Activated CD4-positive, alpha-beta T cell treated with anti-CD3 and anti-CD28 coated beads for 36 hours (primary cell): ENCODE measurements around the gene IGFBP7. TPM values are rescaled to one million over a fixed set of nuclear protein-coding genes. Genes with fewer than 3 reads are reported as not detected.

Source experiments
- ATAC-seq: fragments of 200-7000 bp; cut with Tn5 transposase; one replicate; pipeline ENCODE4 v1.10.0; 2021; ENCODE audit warnings: mild to moderate bottlenecking, moderate library complexity
- CTCF ChIA-PET: fragments of 350-600 bp; sonication (Branson Sonifier 250); formaldehyde crosslinking; loops from one replicate; lab custom pipeline; 2021; ENCODE audit warnings: antibody characterized with exemption; lab: Charles Lee
- POLR2A ChIA-PET: fragments of 350-600 bp; sonication (Branson Sonifier 250); formaldehyde crosslinking; loops from one replicate; lab custom pipeline; 2021; ENCODE audit warnings: antibody characterized with exemption, inconsistent platforms; lab: Charles Lee
- DNase-seq: peaks from one replicate; pipeline ENCODE4 v3.0.0-alpha.2; 2020
- H3K27ac Mint-ChIP-seq: one replicate; pipeline ENCODE4 v1.8.0; 2021; ENCODE audit warnings: mixed read lengths
- H3K27me3 Mint-ChIP-seq: one replicate; pipeline ENCODE4 v1.8.0; 2021; ENCODE audit warnings: mixed read lengths
- H3K36me3 Mint-ChIP-seq: one replicate; pipeline ENCODE4 v1.8.0; 2021; ENCODE audit warnings: low read depth, mixed read lengths
- H3K4me1 Mint-ChIP-seq: one replicate; pipeline ENCODE4 v1.8.0; 2021; ENCODE audit warnings: mixed read lengths
- H3K4me3 Mint-ChIP-seq: one replicate; pipeline ENCODE4 v1.8.0; 2021; ENCODE audit warnings: mild to moderate bottlenecking, moderate library complexity, mixed read lengths
- H3K9me3 Mint-ChIP-seq: one replicate; pipeline ENCODE4 v1.8.0; 2021; ENCODE audit warnings: low read depth, mixed read lengths
- intact Hi-C, 2 experiments: fragments of 100-400 bp; cut with DNase I in 1 of 2; cut with micrococcal nuclease in 1 of 2; formaldehyde crosslinking; loops; one replicate each; pipeline versions ENCODE4 v1.14.2 to v1.15.1; 2022 to 2024; cut with DNase I, micrococcal nuclease
- total RNA-seq, 2 experiments: library from RNA; stranded (reverse); gene quantifications; one replicate each; pipeline ENCODE4 v1.2.3, GENCODE V29; 2021

The IGFBP7 gene
- total RNA-seq, 2 experiments from 2014 or later = not detected

DNA sequence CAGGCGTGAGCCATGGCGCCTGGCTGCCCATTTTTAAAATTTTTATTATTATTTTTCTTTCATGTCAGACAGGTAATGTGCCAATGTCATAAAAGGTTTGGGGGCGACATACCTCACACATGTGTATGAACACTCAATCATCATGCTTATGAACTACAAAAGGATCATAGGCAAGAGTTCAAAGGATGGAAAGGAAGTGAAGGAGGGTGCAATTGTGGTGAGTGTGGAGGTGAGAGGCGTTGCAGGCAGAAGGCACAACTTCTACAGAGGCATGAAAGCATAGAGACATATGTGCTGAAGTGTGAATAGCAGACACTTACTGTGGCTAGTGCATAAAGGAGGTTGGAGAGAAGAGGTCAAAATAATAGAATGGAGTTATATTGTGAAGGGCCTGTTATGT, 4.0 kb downstream of the IGFBP7 start:
- ATAC-seq = no peak
- Mint-ChIP-seq H3K27me3 (peaks cover 35% of the 10 kb centered on the region), H3K27ac (no peak overlapping the region), H3K36me3 (no peaks in the 10 kb centered on the region), H3K9me3 (no peaks in the 10 kb centered on the region), H3K4me1 (peaks cover 7% of the 10 kb centered on the region), H3K4me3 (no peak overlapping the region)
- ChIA-PET CTCF (interaction anchor here (0.9 kb wide), 1 partner anchor 57 kb away, joined by 3 read pairs; no protein-coding TSS in a partner anchor), POLR2A (no interaction called here)
- intact Hi-C loops = no loop called here
- DNase-seq = no peak

GRCh38 chr4:57104706-57105560, 5.3 kb downstream of the IGFBP7 start:
- CTCF ChIA-PET = no interaction called here
- no peak for DNase-seq

DNA sequence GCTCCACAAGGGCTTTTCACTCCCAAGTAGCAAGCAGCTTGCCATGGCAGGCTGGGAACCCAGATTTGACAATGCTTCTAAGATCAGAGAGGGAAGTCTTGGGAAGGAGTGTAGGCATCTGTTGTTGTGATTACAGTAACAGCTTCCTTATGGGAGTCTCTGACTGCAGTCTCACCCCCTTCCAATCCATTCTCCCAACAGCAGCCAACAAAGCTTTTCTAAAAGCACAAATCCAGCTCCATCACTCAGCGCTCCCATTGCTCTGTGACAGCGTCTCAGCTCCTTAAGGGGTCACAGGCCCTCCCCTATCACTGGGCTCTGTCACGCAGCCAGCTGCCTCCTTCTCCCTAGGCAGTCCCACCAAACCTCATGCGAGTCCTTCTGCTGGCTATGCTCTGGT, 7.1 kb downstream of the IGFBP7 start:
- no peak for ATAC-seq
- Mint-ChIP-seq H3K4me3 (no peak overlapping the region), H3K27me3 (peaks cover 16% of the 10 kb centered on the region), H3K36me3 (no peaks in the 10 kb centered on the region), H3K4me1 (no peaks in the 10 kb centered on the region), H3K9me3 (no peaks in the 10 kb centered on the region), H3K27ac (no peak overlapping the region)
- ChIA-PET CTCF (interaction anchor here (0.6 to 1.5 kb wide), 4 partner anchors 30 to 1389 kb away, joined by 3 to 5 read pairs (median 4); no protein-coding TSS in a partner anchor), POLR2A (no interaction called here)
- no peak for DNase-seq
- intact Hi-C loops = no loop called here

More at GRCh38 chr4:57104706-57105560, 5.3 kb downstream of the IGFBP7 start:
- H3K36me3 Mint-ChIP-seq = no peaks in the 10 kb centered on the region
- POLR2A ChIA-PET = no interaction called here
- intact Hi-C loops = no loop called here
- H3K4me3 Mint-ChIP-seq = no peak overlapping the region
- peaks cover 28% of the 10 kb centered on the region for H3K27me3 Mint-ChIP-seq
- no peak overlapping the region for H3K27ac Mint-ChIP-seq
- H3K9me3 Mint-ChIP-seq = no peaks in the 10 kb centered on the region
- ATAC-seq = no peak
- no peaks in the 10 kb centered on the region for H3K4me1 Mint-ChIP-seq

- Mint-ChIP-seq H3K4me1 (no peaks in the 10 kb centered on the region), H3K27me3 (peaks cover 12% of the 10 kb centered on the region), H3K4me3 (no peak overlapping the region), H3K27ac (no peak overlapping the region), H3K9me3 (no peaks in the 10 kb centered on the region), H3K36me3 (no peaks in the 10 kb centered on the region)
- ChIA-PET POLR2A (no interaction called here), CTCF (interaction anchor here (0.6 to 1.5 kb wide), 2 partner anchors 44 to 515 kb away, joined by 3 to 4 read pairs; no protein-coding TSS in a partner anchor)
- intact Hi-C loops = no loop called here
- ATAC-seq (no peak), DNase-seq (no peak)
These were observed 8.0 kb downstream of the IGFBP7 start for GRCh38 chr4:57102050-57102624.

DNA sequence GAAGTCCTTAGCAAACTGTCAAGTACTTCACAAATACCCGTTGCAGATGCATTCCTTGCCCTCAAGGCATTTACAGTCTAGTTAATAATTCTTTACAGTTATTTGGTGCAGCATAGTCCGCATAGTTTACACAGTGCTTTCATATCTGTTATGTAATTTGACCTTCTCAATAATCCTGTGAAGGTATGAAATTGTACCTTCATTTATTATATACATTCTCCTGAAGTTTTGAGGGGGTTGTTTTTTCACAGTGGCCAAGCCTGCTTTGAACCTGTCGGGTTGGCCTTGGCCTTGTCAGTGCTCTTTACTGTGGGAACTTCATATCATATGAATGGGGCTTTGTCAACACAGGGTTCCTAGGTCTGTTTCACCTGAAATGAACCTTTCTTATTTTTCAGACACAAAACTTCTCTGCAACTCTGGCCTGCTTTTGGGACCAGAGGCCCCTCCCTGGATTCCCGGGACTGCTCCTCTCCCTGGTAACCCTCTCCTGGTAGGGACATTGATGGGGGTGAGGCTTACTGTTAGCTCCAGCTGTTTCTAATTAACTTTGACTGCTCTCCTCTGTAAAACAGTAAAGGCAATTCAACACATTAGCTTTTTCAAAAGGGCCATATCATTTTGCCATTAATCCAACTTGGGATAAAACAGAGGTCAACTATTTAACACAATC, 9.1 kb downstream of the IGFBP7 start:
- H3K9me3 Mint-ChIP-seq = no peaks in the 10 kb centered on the region
- no peak overlapping the region for H3K27ac Mint-ChIP-seq
- ATAC-seq (no peak), DNase-seq (no peak)
- CTCF ChIA-PET = no interaction called here
- intact Hi-C loops = no loop called here
- H3K27me3 Mint-ChIP-seq = peaks cover 7% of the 10 kb centered on the region
- no peak overlapping the region for H3K4me3 Mint-ChIP-seq
- H3K4me1 Mint-ChIP-seq = no peaks in the 10 kb centered on the region
- POLR2A ChIA-PET = no interaction called here
- H3K36me3 Mint-ChIP-seq = no peaks in the 10 kb centered on the region

GRCh38 chr4:57099363-57099762, 10.8 kb downstream of the IGFBP7 start:
- ChIA-PET CTCF (no interaction called here), POLR2A (no interaction called here)
- no peaks in the 10 kb centered on the region for H3K9me3 Mint-ChIP-seq
- H3K4me1 Mint-ChIP-seq = no peaks in the 10 kb centered on the region
- peaks cover 2% of the 10 kb centered on the region for H3K27me3 Mint-ChIP-seq
- no peak for DNase-seq
- no peaks in the 10 kb centered on the region for H3K36me3 Mint-ChIP-seq
- no peak overlapping the region for H3K4me3 Mint-ChIP-seq
- H3K27ac Mint-ChIP-seq = no peak overlapping the region
- ATAC-seq = no peak
- intact Hi-C loops = no loop called here

- Mint-ChIP-seq H3K27ac (no peak overlapping the region), H3K36me3 (no peaks in the 10 kb centered on the region), H3K27me3 (no peaks in the 10 kb centered on the region), H3K9me3 (no peaks in the 10 kb centered on the region), H3K4me3 (no peak overlapping the region), H3K4me1 (no peaks in the 10 kb centered on the region)
- ChIA-PET POLR2A (no interaction called here), CTCF (no interaction called here)
- intact Hi-C loops = no loop called here
- DNase-seq (no peak), ATAC-seq (no peak)
These were observed 11.2 kb downstream of the IGFBP7 start for GRCh38 chr4:57098941-57099340.

- intact Hi-C loops = no loop called here
- H3K9me3 Mint-ChIP-seq = no peaks in the 10 kb centered on the region
- H3K36me3 Mint-ChIP-seq = no peaks in the 10 kb centered on the region
- H3K4me1 Mint-ChIP-seq = no peaks in the 10 kb centered on the region
- DNase-seq (no peak), ATAC-seq (no peak)
- H3K27ac Mint-ChIP-seq = no peak overlapping the region
- H3K4me3 Mint-ChIP-seq = no peak overlapping the region
- CTCF ChIA-PET = no interaction called here
- POLR2A ChIA-PET = no interaction called here
- H3K27me3 Mint-ChIP-seq = no peaks in the 10 kb centered on the region
These were observed 11.8 kb downstream of the IGFBP7 start for GRCh38 chr4:57098415-57098814.

GRCh38 chr4:57097711-57098110, 12.5 kb downstream of the IGFBP7 start:
- no peak overlapping the region for H3K27ac Mint-ChIP-seq
- DNase-seq (no peak), ATAC-seq (no peak)
- H3K4me3 Mint-ChIP-seq = no peak overlapping the region
- no peaks in the 10 kb centered on the region for H3K4me1 Mint-ChIP-seq
- H3K9me3 Mint-ChIP-seq = no peaks in the 10 kb centered on the region
- ChIA-PET CTCF (no interaction called here), POLR2A (no interaction called here)
- H3K27me3 Mint-ChIP-seq = no peaks in the 10 kb centered on the region
- no peaks in the 10 kb centered on the region for H3K36me3 Mint-ChIP-seq
- intact Hi-C loops = no loop called here

DNA sequence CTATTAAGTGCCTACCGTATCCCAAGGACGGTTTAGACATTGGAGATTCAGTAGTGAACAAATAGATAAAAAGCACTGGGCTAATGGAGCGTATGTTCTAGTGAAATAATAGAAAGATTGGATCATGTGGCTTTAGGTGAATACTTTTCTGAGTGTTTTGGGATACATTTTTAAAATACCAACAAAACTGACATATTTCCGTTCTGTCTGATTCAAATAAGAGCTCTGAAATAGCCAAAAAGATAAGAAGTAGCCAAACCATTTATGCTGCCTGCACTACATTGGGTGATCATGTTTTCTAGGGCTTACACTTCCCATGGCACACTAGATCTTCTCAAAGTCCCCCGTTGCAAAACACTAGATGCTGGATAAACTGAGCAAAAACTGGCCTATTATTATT, 14.2 kb downstream of the IGFBP7 start:
- ChIA-PET CTCF (no interaction called here), POLR2A (no interaction called here)
- Mint-ChIP-seq H3K36me3 (no peaks in the 10 kb centered on the region), H3K9me3 (no peaks in the 10 kb centered on the region), H3K4me1 (no peaks in the 10 kb centered on the region), H3K4me3 (no peak overlapping the region), H3K27me3 (peaks cover 3% of the 10 kb centered on the region), H3K27ac (no peak overlapping the region)
- intact Hi-C loops = no loop called here
- ATAC-seq (no peak), DNase-seq (no peak)

DNA sequence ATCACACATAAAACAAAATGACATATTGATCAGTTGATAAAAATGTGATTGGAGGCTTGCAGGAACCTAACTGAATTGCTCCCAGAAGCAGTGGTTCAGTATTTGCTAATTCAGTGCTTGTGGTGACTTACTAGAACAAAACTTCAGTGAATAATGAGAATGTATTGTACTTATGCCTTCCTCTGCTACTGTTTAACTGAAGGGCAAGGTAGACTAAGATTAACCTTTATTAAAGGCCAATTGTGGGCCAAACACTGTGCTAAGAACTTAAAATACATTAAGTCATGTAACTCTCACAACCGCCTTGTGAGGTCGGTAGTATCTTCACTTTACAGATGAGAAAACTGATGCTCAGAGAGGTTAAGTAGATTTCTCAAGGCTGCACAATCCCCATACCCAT, 14.9 kb downstream of the IGFBP7 start:
- ATAC-seq (no peak), DNase-seq (no peak)
- Mint-ChIP-seq H3K27ac (no peak overlapping the region), H3K36me3 (no peaks in the 10 kb centered on the region), H3K4me1 (no peaks in the 10 kb centered on the region), H3K4me3 (no peak overlapping the region), H3K9me3 (no peaks in the 10 kb centered on the region), H3K27me3 (peaks cover 3% of the 10 kb centered on the region)
- CTCF ChIA-PET = no interaction called here
- POLR2A ChIA-PET = no interaction called here
- intact Hi-C loops = no loop called here

GRCh38 chr4:57094832-57095223, 15.4 kb downstream of the IGFBP7 start:
- ATAC-seq (no peak), DNase-seq (no peak)
- H3K27ac Mint-ChIP-seq = no peak overlapping the region
- ChIA-PET CTCF (no interaction called here), POLR2A (no interaction called here)
- H3K27me3 Mint-ChIP-seq = peaks cover 6% of the 10 kb centered on the region
- intact Hi-C loops = no loop called here
- no peaks in the 10 kb centered on the region for H3K36me3 Mint-ChIP-seq
- no peaks in the 10 kb centered on the region for H3K4me1 Mint-ChIP-seq
- H3K9me3 Mint-ChIP-seq = no peaks in the 10 kb centered on the region
- H3K4me3 Mint-ChIP-seq = no peak overlapping the region
